ENCODE results near the gene ADAMTS12. TPM values are rescaled to one million over a fixed set of nuclear protein-coding genes. Genes with fewer than 3 reads are reported as not detected.

ADAMTS12 gene
- total RNA-seq, 1 experiment from 2014 or later: 0.15 TPM

DNA sequence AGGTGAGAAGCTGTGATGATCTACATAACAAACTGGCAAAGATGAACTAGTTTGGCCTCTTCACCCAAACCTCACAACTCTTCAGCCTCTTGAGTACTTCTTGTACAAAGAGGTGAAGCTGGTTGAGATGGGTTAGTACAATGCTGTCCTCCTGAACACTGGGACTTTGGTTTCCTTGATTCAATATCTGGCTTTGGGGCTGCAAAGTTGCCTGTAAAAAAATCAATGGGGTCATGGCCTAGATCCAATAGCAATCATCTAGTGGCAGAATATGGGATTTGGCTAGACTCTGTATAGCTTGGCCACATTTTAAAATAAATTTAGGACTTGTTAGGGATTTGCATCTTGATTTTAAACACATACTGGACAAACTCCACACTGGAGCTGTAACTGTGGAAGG is 179.1 kb downstream of the ADAMTS12 start:
- DNase-seq (ENCODE audit: low read depth, low spot score) (no peak), ATAC-seq (no peak)
- TF ChIP-seq SIN3A (IDR thresholded peaks at IDR 0.05; ENCODE audit: borderline replicate concordance, insufficient read depth, low read depth, low read length) (no peak), CTCF (IDR thresholded peaks at IDR 0.05) (no peak), TCF7L2 (IDR thresholded peaks at IDR 0.05; ENCODE audit: low read depth, low read length) (no peak), POLR2AphosphoS5 (IDR thresholded peaks at IDR 0.05; ENCODE audit: low read depth, low read length) (no peak)
- TF ChIP-seq, protein P1, sequence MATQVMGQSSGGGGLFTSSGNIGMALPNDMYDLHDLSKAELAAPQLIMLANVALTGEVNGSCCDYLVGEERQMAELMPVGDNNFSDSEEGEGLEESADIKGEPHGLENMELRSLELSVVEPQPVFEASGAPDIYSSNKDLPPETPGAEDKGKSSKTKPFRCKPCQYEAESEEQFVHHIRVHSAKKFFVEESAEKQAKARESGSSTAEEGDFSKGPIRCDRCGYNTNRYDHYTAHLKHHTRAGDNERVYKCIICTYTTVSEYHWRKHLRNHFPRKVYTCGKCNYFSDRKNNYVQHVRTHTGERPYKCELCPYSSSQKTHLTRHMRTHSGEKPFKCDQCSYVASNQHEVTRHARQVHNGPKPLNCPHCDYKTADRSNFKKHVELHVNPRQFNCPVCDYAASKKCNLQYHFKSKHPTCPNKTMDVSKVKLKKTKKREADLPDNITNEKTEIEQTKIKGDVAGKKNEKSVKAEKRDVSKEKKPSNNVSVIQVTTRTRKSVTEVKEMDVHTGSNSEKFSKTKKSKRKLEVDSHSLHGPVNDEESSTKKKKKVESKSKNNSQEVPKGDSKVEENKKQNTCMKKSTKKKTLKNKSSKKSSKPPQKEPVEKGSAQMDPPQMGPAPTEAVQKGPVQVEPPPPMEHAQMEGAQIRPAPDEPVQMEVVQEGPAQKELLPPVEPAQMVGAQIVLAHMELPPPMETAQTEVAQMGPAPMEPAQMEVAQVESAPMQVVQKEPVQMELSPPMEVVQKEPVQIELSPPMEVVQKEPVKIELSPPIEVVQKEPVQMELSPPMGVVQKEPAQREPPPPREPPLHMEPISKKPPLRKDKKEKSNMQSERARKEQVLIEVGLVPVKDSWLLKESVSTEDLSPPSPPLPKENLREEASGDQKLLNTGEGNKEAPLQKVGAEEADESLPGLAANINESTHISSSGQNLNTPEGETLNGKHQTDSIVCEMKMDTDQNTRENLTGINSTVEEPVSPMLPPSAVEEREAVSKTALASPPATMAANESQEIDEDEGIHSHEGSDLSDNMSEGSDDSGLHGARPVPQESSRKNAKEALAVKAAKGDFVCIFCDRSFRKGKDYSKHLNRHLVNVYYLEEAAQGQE (IDR thresholded peaks at IDR 0.05; ENCODE audit: insufficient read depth in 1 of 2, low read depth in 2 of 2, low read length in 1 of 2): no peak
- intact Hi-C loops (cut with micrococcal nuclease; ENCODE audit: unreplicated experiment) (no loop called here), in situ Hi-C loops (cut with HindIII; ENCODE audit: low pct_unique_long_range_greater_than_20kb, low sequenced_read_pairs) (no loop called here)
- H3K27me3 ChIP-seq (ENCODE audit: control insufficient read depth, insufficient read depth, low read length): no peaks in the 10 kb centered on the region
- no peak overlapping the region for H3K27ac ChIP-seq (ENCODE audit: low read length)
- no peaks in the 10 kb centered on the region for H3K9me3 ChIP-seq (ENCODE audit: control insufficient read depth, insufficient read depth, low read depth, low read length)
- CTCF ChIA-PET: no interaction called here
- no TSS peak for BruUV-seq (replicated peaks)
- H3K4me1 ChIP-seq (ENCODE audit: control insufficient read depth, insufficient read depth, low read length): no peaks in the 10 kb centered on the region
- no peak overlapping the region for H3K4me3 ChIP-seq (ENCODE audit: low read depth in 2 of 2, low read length in 2 of 2)
- POLR2A ChIA-PET: no interaction called here
- H3K36me3 ChIP-seq (ENCODE audit: control insufficient read depth, insufficient read depth, low read length): no peaks in the 10 kb centered on the region

DNA sequence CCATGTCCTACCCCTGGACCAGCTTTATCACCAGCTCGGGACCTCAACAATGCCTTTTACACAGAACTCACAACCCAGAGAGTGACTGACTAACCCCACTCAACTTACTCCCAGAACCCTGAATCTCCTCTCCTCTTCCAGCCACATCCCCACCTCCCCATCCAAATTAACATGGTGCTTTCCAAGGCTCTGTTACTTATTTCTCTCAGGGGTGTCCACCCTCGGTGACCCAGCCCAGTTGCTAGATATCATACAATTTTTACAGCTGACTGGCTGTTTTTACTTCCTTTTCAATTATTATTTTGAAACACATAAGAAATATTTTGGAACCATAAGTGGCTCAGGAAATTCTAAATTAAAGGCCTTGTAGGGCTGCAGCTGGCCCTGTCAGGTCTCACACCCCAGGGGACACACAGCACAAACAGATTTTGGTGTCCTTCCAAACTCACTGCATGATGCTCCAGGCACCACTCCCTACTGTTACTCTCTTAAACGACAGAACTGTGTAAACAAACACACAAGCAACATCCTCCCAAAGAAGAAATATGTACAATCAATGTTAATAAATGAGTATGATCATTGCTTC is 180.6 kb downstream of the ADAMTS12 start:
- no peaks in the 10 kb centered on the region for H3K4me1 ChIP-seq (ENCODE audit: control insufficient read depth, insufficient read depth, low read length)
- no TSS peak for BruUV-seq (replicated peaks)

More for the DNA sequence above, 180.6 kb downstream of the ADAMTS12 start:
- H3K9me3 ChIP-seq (ENCODE audit: control insufficient read depth, insufficient read depth, low read depth, low read length): no peaks in the 10 kb centered on the region
- POLR2A ChIA-PET: no interaction called here
- no peaks in the 10 kb centered on the region for H3K27me3 ChIP-seq (ENCODE audit: control insufficient read depth, insufficient read depth, low read length)
- intact Hi-C loops (cut with micrococcal nuclease; ENCODE audit: unreplicated experiment): no loop called here
- DNase-seq (ENCODE audit: low read depth, low spot score) (no peak), ATAC-seq (no peak)
- no peaks in the 10 kb centered on the region for H3K36me3 ChIP-seq (ENCODE audit: control insufficient read depth, insufficient read depth, low read length)
- in situ Hi-C loops (cut with HindIII; ENCODE audit: low pct_unique_long_range_greater_than_20kb, low sequenced_read_pairs): no loop called here
- no peak overlapping the region for H3K27ac ChIP-seq (ENCODE audit: low read length)
- no peak for TF ChIP-seq POLR2AphosphoS5 (IDR thresholded peaks at IDR 0.05; ENCODE audit: low read depth, low read length)
- TF ChIP-seq CTCF (IDR thresholded peaks at IDR 0.05): no peak
- no peak for TF ChIP-seq TCF7L2 (IDR thresholded peaks at IDR 0.05; ENCODE audit: low read depth, low read length)
- TF ChIP-seq, protein P1 (IDR thresholded peaks at IDR 0.05; ENCODE audit: insufficient read depth in 1 of 2, low read depth in 2 of 2, low read length in 1 of 2): no peak
- TF ChIP-seq SIN3A (IDR thresholded peaks at IDR 0.05; ENCODE audit: borderline replicate concordance, insufficient read depth, low read depth, low read length): no peak
- H3K4me3 ChIP-seq (ENCODE audit: low read depth in 2 of 2, low read length in 2 of 2): no peak overlapping the region
- CTCF ChIA-PET: no interaction called here
